Aorta (tissue), 5 donors: ENCODE results near the gene BTBD10. TPM values are rescaled to one million over a fixed set of nuclear protein-coding genes. Genes with fewer than 3 reads are reported as not detected.

Experiments
- ATAC-seq: fragments of 200-7000 bp; cut with Tn5 transposase; one replicate; pipeline ENCODE4 v1.9.1; 2022; ENCODE audit warnings: moderate library complexity; ENCODE audit not compliant: low FRiP score
- DNase-seq, 2 donors: peaks; one replicate each; pipeline ENCODE4 v3.0.0-alpha.2; 2020
- H3K27ac ChIP-seq, 2 donors: one replicate each; pipeline ENCODE4 v1.5.1; 2013; ENCODE audit warnings: low read length in 2 of 2, mild to moderate bottlenecking in 2 of 2, moderate library complexity in 2 of 2, control low read depth in 1 of 2, inconsistent platforms in 1 of 2, low read depth in 1 of 2
- H3K27me3 ChIP-seq, 2 donors: one replicate each; pipeline ENCODE4 v1.6.1; 2013; ENCODE audit warnings: control low read depth in 1 of 2, low read length in 1 of 2, mild to moderate bottlenecking in 1 of 2, moderate library complexity in 1 of 2; ENCODE audit not compliant: insufficient read depth in 2 of 2, control insufficient read depth in 1 of 2
- H3K36me3 ChIP-seq, 2 donors: one replicate each; pipeline ENCODE4 v1.6.1; 2013; ENCODE audit warnings: control low read depth in 1 of 2, low read length in 1 of 2, mild to moderate bottlenecking in 1 of 2; ENCODE audit not compliant: insufficient read depth in 2 of 2, control insufficient read depth in 1 of 2
- H3K4me1 ChIP-seq, 2 donors: one replicate each; pipeline ENCODE4 v1.6.1; 2013; ENCODE audit warnings: low read length in 2 of 2, control low read depth in 1 of 2, mild to moderate bottlenecking in 1 of 2, moderate library complexity in 1 of 2; ENCODE audit not compliant: insufficient read depth in 2 of 2, control insufficient read depth in 1 of 2
- H3K4me3 ChIP-seq, 2 donors: one replicate each; pipeline ENCODE4 v1.5.1; 2013; ENCODE audit warnings: low read length in 2 of 2, control low read depth in 1 of 2, mild to moderate bottlenecking in 1 of 2
- H3K9me3 ChIP-seq: one replicate; pipeline ENCODE4 v1.6.1; 2013; ENCODE audit warnings: mild to moderate bottlenecking, low read length; ENCODE audit not compliant: control insufficient read depth
- WGBS, 2 donors: extraction: QIAGEN DNeasy Blood & Tissue Kit; methylation state at CpG; one replicate each; pipeline ENCODE4 v1.1.7; 2013; 5-methylcytosine and 5-hydroxymethylcytosine counted together
- intact Hi-C, 2 donors: fragments of 100-400 bp; cut with DNase I; formaldehyde crosslinking; loops; one replicate each; pipeline versions ENCODE4 v1.14.2 to v1.15.0; 2022
- long read RNA-seq, 2 donors: library from polyadenylated mRNA; unstranded; transcript quantifications; one replicate each; pipeline ENCODE4 v2.0.0, GENCODE V29; 2020 to 2021
- polyA plus RNA-seq, 2 donors: library from polyadenylated mRNA; stranded (reverse); fragments of 200-250 nt; gene quantifications; one replicate each; pipeline ENCODE4 v1.2.3, GENCODE V29; 2013
- total RNA-seq, 2 donors: library from RNA; stranded (reverse); fragmentation: NEBNext Ultra II Directional; extraction: Animal tissue kit (Norgen Biotek cat#: 25700); gene quantifications; one replicate each; pipeline ENCODE4 v1.2.1, GENCODE V29; 2021
- donor health status: healthy with polysubstance abuse.
- donor health status: Bipolar disorder and iron deficiency.
- donor health status: DM: no; HTN: no; CAD: no.
- donor health status: DM: no; HTN: no; CAD: no.
- donor health status: DM: yes; HTN: yes; CAD: no.

Gene BTBD10
- 10 to 100 TPM; 31.8 to 35.3 TPM for total RNA-seq
- polyA plus RNA-seq = 10 to 100 TPM; 19.2 to 28.0 TPM
- long read RNA-seq, donor 1, transcript BTBD10-201 (9 exons, 2,504 nt) = minor isoform, 31 of 116 reads
- long read RNA-seq, donor 1, transcript BTBD10-208 (8 exons, 1,662 nt) = major isoform, 42 of 116 reads
- long read RNA-seq, donor 1, partial matches to known transcripts = 24 of 116 reads
- long read RNA-seq, donor 1, other reads (novel, unspliced or antisense) = 19 of 116 reads
- long read RNA-seq, donor 2, transcript BTBD10-201 (9 exons, 2,504 nt) = major isoform, 9 of 31 reads
- long read RNA-seq, donor 2, transcript BTBD10-208 (8 exons, 1,662 nt) = major isoform, 9 of 31 reads
- long read RNA-seq, donor 2, partial matches to known transcripts = 0 of 31 reads
- long read RNA-seq, donor 2, other reads (novel, unspliced or antisense) = 13 of 31 reads

- Histone ChIP-seq H3K9me3 (peaks cover 2% of the 10 kb centered on the region), H3K27me3 (no peaks in the 10 kb centered on the region), H3K4me3 (peak within 1 kb of the TSS; percentile 69 to 86), H3K36me3 (no peaks in the 10 kb centered on the region), H3K27ac (peak within 1 kb of the TSS; percentile 47 to 60), H3K4me1 (peaks cover 0 to 4% of the 10 kb centered on the region in 2 donors)
- 0% methylated on average over 62 to 71 of the region's 71 CpGs for WGBS, 2 donors
- DNase-seq (peak; percentile 97 to 98), ATAC-seq (peak; percentile 100)
- intact Hi-C loops = loop anchor here in 1 of 2 donors (2.0 to 10.0 kb wide), 4 partner anchors 81 to 202 kb away; partner anchors contain the start of genes BMAL1 and FAR1
Measured at GRCh38 chr11:13462901-13463778, at the start of gene BTBD10. Gene BTBD10 (minus strand): TSS chr11:13463222. CDS start chr11:13445124, 18,098 bp downstream.

GRCh38 chr11:13503393-13503792 is 40.4 kb upstream of the BTBD10 start:
- no peaks in the 10 kb centered on the region for H3K4me1 ChIP-seq
- ATAC-seq = no peak
- DNase-seq = no peak
- H3K27ac ChIP-seq = no peak overlapping the region
- no peak overlapping the region for H3K4me3 ChIP-seq
- peaks cover 1% of the 10 kb centered on the region for H3K9me3 ChIP-seq
- no peaks in the 10 kb centered on the region for H3K36me3 ChIP-seq
- 79 to 80% methylated on average over 1 of the region's 1 CpG for WGBS, 2 donors
- intact Hi-C loops = no loop called here
- no peaks in the 10 kb centered on the region for H3K27me3 ChIP-seq

GRCh38 chr11:13502492-13502891 is 39.5 kb upstream of the BTBD10 start:
- H3K9me3 ChIP-seq = peaks cover 1% of the 10 kb centered on the region
- H3K27me3 ChIP-seq = no peaks in the 10 kb centered on the region
- H3K4me3 ChIP-seq = no peak overlapping the region
- no peak overlapping the region for H3K27ac ChIP-seq
- intact Hi-C loops = no loop called here
- WGBS, 2 donors = 70 to 75% methylated on average over 1 of the region's 1 CpG
- no peaks in the 10 kb centered on the region for H3K36me3 ChIP-seq
- DNase-seq (no peak), ATAC-seq (no peak)
- no peaks in the 10 kb centered on the region for H3K4me1 ChIP-seq

- no peaks in the 10 kb centered on the region for H3K4me1 ChIP-seq
- H3K27me3 ChIP-seq = no peaks in the 10 kb centered on the region
- no peak within 1 kb of the TSS for H3K4me3 ChIP-seq
- ATAC-seq (no peak), DNase-seq (no peak)
- H3K9me3 ChIP-seq = peaks cover 1% of the 10 kb centered on the region
- intact Hi-C loops = no loop called here
- no peaks in the 10 kb centered on the region for H3K36me3 ChIP-seq
- H3K27ac ChIP-seq = no peak within 1 kb of the TSS
- WGBS, 2 donors = 82 to 92% methylated on average over 3 of the region's 3 CpGs
Measured at GRCh38 chr11:13495929-13496328, 32.9 kb upstream of the BTBD10 start, which contains the start of gene PTH. Gene PTH (minus strand): TSS chr11:13495997. CDS start chr11:13492855, 3,142 bp downstream.

GRCh38 chr11:13494051-13494450 is 31.0 kb upstream of the BTBD10 start:
- H3K27ac ChIP-seq = no peak overlapping the region
- DNase-seq = no peak
- no peaks in the 10 kb centered on the region for H3K9me3 ChIP-seq
- H3K27me3 ChIP-seq = peaks cover 0 to 2% of the 10 kb centered on the region in 2 donors
- H3K36me3 ChIP-seq = no peaks in the 10 kb centered on the region
- no peaks in the 10 kb centered on the region for H3K4me1 ChIP-seq
- 54 to 56% methylated on average over 3 of the region's 3 CpGs for WGBS, 2 donors
- intact Hi-C loops = no loop called here
- no peak for ATAC-seq
- H3K4me3 ChIP-seq = no peak overlapping the region

GRCh38 chr11:13487661-13488030 is 24.6 kb upstream of the BTBD10 start:
- no peak overlapping the region for H3K27ac ChIP-seq
- intact Hi-C loops = no loop called here
- DNase-seq (no peak), ATAC-seq (no peak)
- H3K9me3 ChIP-seq = peaks cover 1% of the 10 kb centered on the region
- no peaks in the 10 kb centered on the region for H3K4me1 ChIP-seq
- H3K4me3 ChIP-seq = no peak overlapping the region
- WGBS, 2 donors = 51 to 54% methylated on average over 5 of the region's 5 CpGs
- peaks cover 0 to 2% of the 10 kb centered on the region in 2 donors for H3K27me3 ChIP-seq
- no peaks in the 10 kb centered on the region for H3K36me3 ChIP-seq

- 53 to 54% methylated on average over 26 of the region's 26 CpGs for WGBS, 2 donors
- H3K36me3 ChIP-seq = no peaks in the 10 kb centered on the region
- H3K9me3 ChIP-seq = peaks cover 1% of the 10 kb centered on the region
- DNase-seq (peak; percentile 71 to 76), ATAC-seq (peak; percentile 63)
- intact Hi-C loops = no loop called here
- H3K4me3 ChIP-seq = no peak overlapping the region
- H3K27ac ChIP-seq = no peak overlapping the region
- H3K4me1 ChIP-seq = no peaks in the 10 kb centered on the region
- H3K27me3 ChIP-seq = peaks cover 0 to 2% of the 10 kb centered on the region in 2 donors
Measured at GRCh38 chr11:13486926-13487660, 24.1 kb upstream of the BTBD10 start.

GRCh38 chr11:13480198-13480597 is 17.2 kb upstream of the BTBD10 start:
- H3K4me1 ChIP-seq = no peaks in the 10 kb centered on the region
- H3K27ac ChIP-seq = no peak overlapping the region
- peaks cover 0 to 3% of the 10 kb centered on the region in 2 donors for H3K27me3 ChIP-seq
- intact Hi-C loops = no loop called here
- WGBS, 2 donors = 89% methylated on average over 9 of the region's 9 CpGs
- H3K9me3 ChIP-seq = no peaks in the 10 kb centered on the region
- ATAC-seq (no peak), DNase-seq (no peak)
- no peaks in the 10 kb centered on the region for H3K36me3 ChIP-seq
- H3K4me3 ChIP-seq = no peak overlapping the region
